PC-9 (cell line): ENCODE results near the gene KIF17.

ENCODE experiments used
- EZH2 ChIP-seq: fragments of 200-600 bp; sonication (generic); IDR thresholded peaks from 2 replicates; pipeline ENCODE4 v1.8.0; 2017; ENCODE audit warnings: antibody characterized with exemption, low read depth
- TF ChIP-seq, protein P1 (sequence below): fragments of 200-600 bp; sonication (generic); conservative IDR thresholded peaks from 2 replicates; pipeline ENCODE4 v1.6.1; 2017; ENCODE audit warnings: mixed run types, antibody characterized with exemption, mild to moderate bottlenecking, moderate library complexity

DNA sequence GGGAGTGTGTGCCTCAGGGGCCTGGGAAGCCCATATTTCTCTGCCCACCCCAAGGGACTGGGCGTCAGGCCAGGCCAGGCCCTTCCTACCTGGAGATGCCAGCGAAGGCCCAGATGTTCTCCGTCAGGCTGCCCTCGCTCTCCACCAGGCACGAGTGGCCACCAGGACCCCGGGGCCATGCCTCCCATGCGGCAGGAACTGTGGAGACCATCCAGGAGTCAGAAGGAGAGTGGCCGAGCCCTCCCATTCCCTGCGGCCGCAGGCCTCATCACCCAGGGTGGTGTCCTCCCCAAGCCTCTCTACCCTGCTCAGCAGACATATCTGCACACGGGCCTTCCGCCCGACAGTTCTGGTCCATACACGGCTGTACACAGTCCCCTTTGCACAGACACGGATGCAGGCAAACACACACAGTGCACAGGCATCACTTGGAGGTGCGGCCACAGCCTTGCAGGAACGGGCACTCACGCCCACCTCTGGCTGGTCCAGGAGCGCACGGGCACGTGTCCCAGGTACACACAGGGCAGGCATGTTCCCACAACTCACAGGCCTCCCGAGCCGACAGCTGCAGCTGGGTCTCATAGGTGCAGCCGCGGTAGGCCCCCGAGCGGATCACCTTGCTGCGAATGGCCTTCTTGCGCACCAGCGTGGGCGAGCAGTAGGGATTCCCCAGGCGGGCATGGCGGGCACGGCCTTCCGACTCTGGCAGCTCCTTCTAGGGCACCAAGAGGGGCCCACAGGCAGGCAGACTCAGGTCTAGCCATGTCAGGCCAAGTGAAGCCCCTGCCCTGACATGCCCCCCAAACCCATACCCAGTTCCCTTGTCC lies 5.9 kb upstream of the KIF17 start:
- TF ChIP-seq, protein P1, sequence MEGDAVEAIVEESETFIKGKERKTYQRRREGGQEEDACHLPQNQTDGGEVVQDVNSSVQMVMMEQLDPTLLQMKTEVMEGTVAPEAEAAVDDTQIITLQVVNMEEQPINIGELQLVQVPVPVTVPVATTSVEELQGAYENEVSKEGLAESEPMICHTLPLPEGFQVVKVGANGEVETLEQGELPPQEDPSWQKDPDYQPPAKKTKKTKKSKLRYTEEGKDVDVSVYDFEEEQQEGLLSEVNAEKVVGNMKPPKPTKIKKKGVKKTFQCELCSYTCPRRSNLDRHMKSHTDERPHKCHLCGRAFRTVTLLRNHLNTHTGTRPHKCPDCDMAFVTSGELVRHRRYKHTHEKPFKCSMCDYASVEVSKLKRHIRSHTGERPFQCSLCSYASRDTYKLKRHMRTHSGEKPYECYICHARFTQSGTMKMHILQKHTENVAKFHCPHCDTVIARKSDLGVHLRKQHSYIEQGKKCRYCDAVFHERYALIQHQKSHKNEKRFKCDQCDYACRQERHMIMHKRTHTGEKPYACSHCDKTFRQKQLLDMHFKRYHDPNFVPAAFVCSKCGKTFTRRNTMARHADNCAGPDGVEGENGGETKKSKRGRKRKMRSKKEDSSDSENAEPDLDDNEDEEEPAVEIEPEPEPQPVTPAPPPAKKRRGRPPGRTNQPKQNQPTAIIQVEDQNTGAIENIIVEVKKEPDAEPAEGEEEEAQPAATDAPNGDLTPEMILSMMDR, result no peak
- no peak for TF ChIP-seq EZH2
